Immature natural killer cell (primary cell): Measurements from ENCODE around the gene SH3GLB1. TPM values are rescaled to one million over a fixed set of nuclear protein-coding genes. Genes with fewer than 3 reads are reported as not detected.
A peak's percentile ranks its signal among the peaks of the same experiment; 100 is the strongest.

Source experiments
- DNase-seq, 3 donors: peaks; one replicate each; pipeline ENCODE4 v3.0.0; 2022; ENCODE audit warnings: mixed read lengths in 1 of 3
- H3K27ac Mint-ChIP-seq, 6 donors: one replicate each; pipeline ENCODE4 v1.8.0; 2020; ENCODE audit warnings: mixed read lengths in 6 of 6, mild to moderate bottlenecking in 5 of 6, inconsistent platforms in 4 of 6, moderate library complexity in 3 of 6
- H3K27me3 Mint-ChIP-seq, 3 donors: one replicate each; pipeline ENCODE4 v1.8.0; 2020 to 2021; ENCODE audit warnings: low read depth in 3 of 3, mild to moderate bottlenecking in 3 of 3, mixed read lengths in 3 of 3, moderate library complexity in 3 of 3, inconsistent platforms in 1 of 3
- H3K36me3 Mint-ChIP-seq, 3 donors: one replicate each; pipeline ENCODE4 v1.8.0; 2020; ENCODE audit warnings: mixed read lengths in 3 of 3, inconsistent platforms in 2 of 3, mild to moderate bottlenecking in 2 of 3
- H3K4me1 Mint-ChIP-seq, 2 donors: one replicate each; pipeline ENCODE4 v1.8.0; 2020; ENCODE audit warnings: inconsistent platforms in 2 of 2, mild to moderate bottlenecking in 2 of 2, mixed read lengths in 2 of 2, moderate library complexity in 1 of 2
- H3K4me3 Mint-ChIP-seq, 5 donors: one replicate each; pipeline ENCODE4 v1.8.0; 2020; ENCODE audit warnings: mild to moderate bottlenecking in 5 of 5, mixed read lengths in 5 of 5, inconsistent platforms in 3 of 5, moderate library complexity in 3 of 5
- H3K9me3 Mint-ChIP-seq, 6 donors: one replicate each; pipeline ENCODE4 v1.8.0; 2020; ENCODE audit warnings: mild to moderate bottlenecking in 6 of 6, mixed read lengths in 6 of 6, inconsistent platforms in 4 of 6, moderate library complexity in 3 of 6
- polyA plus RNA-seq, 3 donors: library from polyadenylated mRNA; unstranded; fragments of 300-500 nt; fragmentation: Illumina TruSeq; gene quantifications; one replicate each; pipeline ENCODE4 v1.2.3, GENCODE V29; 2021

SH3GLB1 gene
- polyA plus RNA-seq, 3 donors from 2014 or later = 75.3 to 92.6 (median 86.4) TPM

GRCh38 chr1:86765674-86766073 lies 61.3 kb downstream of the SH3GLB1 start:
- peaks cover 0 to 3% (median 0%) of the 10 kb centered on the region in 6 donors for H3K9me3 Mint-ChIP-seq
- no peak for DNase-seq
- no peaks in the 10 kb centered on the region for H3K36me3 Mint-ChIP-seq
- no peak overlapping the region for H3K4me3 Mint-ChIP-seq
- H3K27me3 Mint-ChIP-seq = peaks cover 0 to 7% (median 5%) of the 10 kb centered on the region in 3 donors
- no peak overlapping the region for H3K27ac Mint-ChIP-seq
- H3K4me1 Mint-ChIP-seq = no peaks in the 10 kb centered on the region

GRCh38 chr1:86768554-86768953 lies 64.2 kb downstream of the SH3GLB1 start:
- Mint-ChIP-seq H3K27ac (no peak overlapping the region), H3K9me3 (peaks cover 0 to 3% (median 0%) of the 10 kb centered on the region in 6 donors), H3K4me3 (no peak overlapping the region), H3K36me3 (no peaks in the 10 kb centered on the region), H3K27me3 (peaks cover 0 to 7% (median 3%) of the 10 kb centered on the region in 3 donors), H3K4me1 (no peaks in the 10 kb centered on the region)
- no peak for DNase-seq

GRCh38 chr1:86769065-86769464 lies 64.7 kb downstream of the SH3GLB1 start:
- Mint-ChIP-seq H3K4me3 (no peak overlapping the region), H3K36me3 (no peaks in the 10 kb centered on the region), H3K9me3 (peaks cover 0 to 3% (median 0%) of the 10 kb centered on the region in 6 donors), H3K4me1 (peaks cover 2 to 4% of the 10 kb centered on the region in 2 donors), H3K27ac (no peak overlapping the region), H3K27me3 (peaks cover 0 to 10% (median 3%) of the 10 kb centered on the region in 3 donors)
- DNase-seq = no peak

- peaks cover 0 to 5% (median 0%) of the 10 kb centered on the region in 3 donors for H3K27me3 Mint-ChIP-seq
- H3K9me3 Mint-ChIP-seq = no peaks in the 10 kb centered on the region
- DNase-seq = no peak
- H3K36me3 Mint-ChIP-seq = no peaks in the 10 kb centered on the region
- H3K27ac Mint-ChIP-seq = peak overlapping the region in 2 of 6 donors; percentile 13 to 60
- H3K4me3 Mint-ChIP-seq = no peak overlapping the region
- peaks cover 4 to 8% of the 10 kb centered on the region in 2 donors for H3K4me1 Mint-ChIP-seq
These were observed 69.2 kb downstream of the SH3GLB1 start for GRCh38 chr1:86773341-86774288.

GRCh38 chr1:86774305-86775295 lies 70.2 kb downstream of the SH3GLB1 start:
- peak overlapping the region in 2 of 6 donors; percentile 13 to 60 for H3K27ac Mint-ChIP-seq
- H3K4me3 Mint-ChIP-seq = no peak overlapping the region
- H3K36me3 Mint-ChIP-seq = no peaks in the 10 kb centered on the region
- H3K4me1 Mint-ChIP-seq = peaks cover 4 to 8% of the 10 kb centered on the region in 2 donors
- H3K9me3 Mint-ChIP-seq = no peaks in the 10 kb centered on the region
- peaks cover 0 to 5% (median 0%) of the 10 kb centered on the region in 3 donors for H3K27me3 Mint-ChIP-seq
- no peak for DNase-seq

GRCh38 chr1:86775395-86775794 lies 71.0 kb downstream of the SH3GLB1 start:
- peaks cover 4 to 8% of the 10 kb centered on the region in 2 donors for H3K4me1 Mint-ChIP-seq
- DNase-seq = no peak
- H3K9me3 Mint-ChIP-seq = no peaks in the 10 kb centered on the region
- peaks cover 0 to 5% (median 0%) of the 10 kb centered on the region in 3 donors for H3K27me3 Mint-ChIP-seq
- no peak overlapping the region for H3K27ac Mint-ChIP-seq
- no peak overlapping the region for H3K4me3 Mint-ChIP-seq
- H3K36me3 Mint-ChIP-seq = no peaks in the 10 kb centered on the region

GRCh38 chr1:86776108-86776507 lies 71.7 kb downstream of the SH3GLB1 start:
- H3K27ac Mint-ChIP-seq = no peak overlapping the region

GRCh38 chr1:86778569-86779239 lies 74.3 kb downstream of the SH3GLB1 start:
- no peaks in the 10 kb centered on the region for H3K36me3 Mint-ChIP-seq
- peaks cover 4 to 7% of the 10 kb centered on the region in 2 donors for H3K4me1 Mint-ChIP-seq
- no peak for DNase-seq
- no peak overlapping the region for H3K27ac Mint-ChIP-seq
- no peaks in the 10 kb centered on the region for H3K9me3 Mint-ChIP-seq
- H3K27me3 Mint-ChIP-seq = peaks cover 0 to 5% (median 0%) of the 10 kb centered on the region in 3 donors
- H3K4me3 Mint-ChIP-seq = no peak overlapping the region

More at GRCh38 chr1:86776108-86776507, 71.7 kb downstream of the SH3GLB1 start:
- DNase-seq = no peak
- Mint-ChIP-seq H3K4me3 (no peak overlapping the region), H3K9me3 (no peaks in the 10 kb centered on the region), H3K27me3 (peaks cover 0 to 5% (median 0%) of the 10 kb centered on the region in 3 donors), H3K4me1 (peaks cover 4 to 8% of the 10 kb centered on the region in 2 donors), H3K36me3 (no peaks in the 10 kb centered on the region)

GRCh38 chr1:86779308-86780191 lies 75.2 kb downstream of the SH3GLB1 start:
- Mint-ChIP-seq H3K4me3 (no peak overlapping the region), H3K9me3 (no peaks in the 10 kb centered on the region), H3K27ac (no peak overlapping the region), H3K36me3 (no peaks in the 10 kb centered on the region), H3K4me1 (no peaks in the 10 kb centered on the region), H3K27me3 (peaks cover 0 to 5% (median 0%) of the 10 kb centered on the region in 3 donors)
- DNase-seq = no peak

- H3K4me3 Mint-ChIP-seq = no peak overlapping the region
- peaks cover 0 to 5% (median 0%) of the 10 kb centered on the region in 3 donors for H3K27me3 Mint-ChIP-seq
- no peaks in the 10 kb centered on the region for H3K4me1 Mint-ChIP-seq
- H3K9me3 Mint-ChIP-seq = no peaks in the 10 kb centered on the region
- DNase-seq = no peak
- no peak overlapping the region for H3K27ac Mint-ChIP-seq
- no peaks in the 10 kb centered on the region for H3K36me3 Mint-ChIP-seq
These were observed 78.1 kb downstream of the SH3GLB1 start for GRCh38 chr1:86782482-86782881.

- no peak for DNase-seq
- Mint-ChIP-seq H3K27ac (no peak overlapping the region), H3K27me3 (peaks cover 0 to 5% (median 0%) of the 10 kb centered on the region in 3 donors), H3K4me1 (peaks cover 0 to 6% of the 10 kb centered on the region in 2 donors), H3K4me3 (no peak overlapping the region), H3K36me3 (no peaks in the 10 kb centered on the region), H3K9me3 (no peaks in the 10 kb centered on the region)
These were observed 83.2 kb downstream of the SH3GLB1 start for GRCh38 chr1:86787621-86788020.
